ENCODE data around the gene NXPE3.

DNA sequence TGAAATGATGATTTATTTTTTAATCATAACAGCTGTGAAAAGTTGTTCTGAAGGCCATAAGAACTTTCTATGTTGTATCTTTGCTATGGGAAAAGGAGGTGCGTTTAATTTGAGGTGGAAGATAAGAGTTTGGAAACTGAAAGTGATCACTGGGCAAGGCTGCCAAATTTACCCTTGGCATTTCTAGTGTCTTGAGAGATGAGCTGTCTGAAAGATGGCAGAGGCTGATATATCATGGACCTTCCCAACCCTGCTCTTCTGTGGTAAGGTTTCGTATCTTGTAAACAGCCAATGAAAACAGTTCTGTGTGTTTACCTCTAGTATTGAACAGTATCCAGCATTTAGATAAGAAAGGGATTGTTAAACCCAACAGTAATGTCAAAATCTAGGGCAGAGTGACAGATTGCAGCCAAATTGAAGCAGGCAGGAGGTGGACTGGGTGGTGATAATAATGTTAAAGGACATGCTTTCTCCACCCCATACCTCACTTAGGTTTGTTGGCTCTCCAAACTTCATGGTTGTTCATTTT, 54.5 kb downstream of the NXPE3 start:
- TF ChIP-seq, protein P1, sequence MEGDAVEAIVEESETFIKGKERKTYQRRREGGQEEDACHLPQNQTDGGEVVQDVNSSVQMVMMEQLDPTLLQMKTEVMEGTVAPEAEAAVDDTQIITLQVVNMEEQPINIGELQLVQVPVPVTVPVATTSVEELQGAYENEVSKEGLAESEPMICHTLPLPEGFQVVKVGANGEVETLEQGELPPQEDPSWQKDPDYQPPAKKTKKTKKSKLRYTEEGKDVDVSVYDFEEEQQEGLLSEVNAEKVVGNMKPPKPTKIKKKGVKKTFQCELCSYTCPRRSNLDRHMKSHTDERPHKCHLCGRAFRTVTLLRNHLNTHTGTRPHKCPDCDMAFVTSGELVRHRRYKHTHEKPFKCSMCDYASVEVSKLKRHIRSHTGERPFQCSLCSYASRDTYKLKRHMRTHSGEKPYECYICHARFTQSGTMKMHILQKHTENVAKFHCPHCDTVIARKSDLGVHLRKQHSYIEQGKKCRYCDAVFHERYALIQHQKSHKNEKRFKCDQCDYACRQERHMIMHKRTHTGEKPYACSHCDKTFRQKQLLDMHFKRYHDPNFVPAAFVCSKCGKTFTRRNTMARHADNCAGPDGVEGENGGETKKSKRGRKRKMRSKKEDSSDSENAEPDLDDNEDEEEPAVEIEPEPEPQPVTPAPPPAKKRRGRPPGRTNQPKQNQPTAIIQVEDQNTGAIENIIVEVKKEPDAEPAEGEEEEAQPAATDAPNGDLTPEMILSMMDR (IDR thresholded peaks at IDR 0.05; ENCODE audit: poor library complexity, severe bottlenecking): no peak
- TF ChIP-seq POLR2AphosphoS5 (IDR thresholded peaks at IDR 0.05) (no peak), EP300 (conservative IDR thresholded peaks at IDR 0.05; ENCODE audit: poor library complexity, severe bottlenecking) (no peak)
